SK-N-SH (cell line): Measurements from ENCODE around the gene GASK1A. TPM values are rescaled to one million over a fixed set of nuclear protein-coding genes. Genes with fewer than 3 reads are reported as not detected.

Source experiments
- CTCF ChIA-PET: fragments of 300-600, 350-600 bp; formaldehyde crosslinking; extraction: SDS; loops from one replicate; lab custom pipeline; 2021; lab: Yijun Ruan, JAX
- POLR2A ChIA-PET: fragments of 350-600 bp; sonication (Branson Sonifier 250); formaldehyde crosslinking; extraction: SDS; loops from one replicate; lab custom pipeline; 2020; ENCODE audit warnings: antibody characterized with exemption, inconsistent platforms; lab: Yijun Ruan, JAX
- DNase-seq: peaks from one replicate; pipeline ENCODE4 v3.0.0; 2012
- H2AFZ ChIP-seq: fragments of 200-600 bp; sonication (generic); 2 replicates; pipeline ENCODE4 v1.8.1; 2016; ENCODE audit warnings: antibody characterized with exemption, mild to moderate bottlenecking, low read depth
- H3F3A ChIP-seq: fragments of 200-600 bp; sonication (generic); replicated peaks from 2 replicates; pipeline ENCODE3; 2016; ENCODE audit warnings: antibody characterized with exemption, mild to moderate bottlenecking; ENCODE audit not compliant: insufficient read depth
- H3K27ac ChIP-seq, 2 experiments: fragments of 200-500 bp in 1 of 2; fragments of 200-600 bp in 1 of 2; sonication (Bioruptor generic) in 1 of 2; sonication (generic), shearing (Covaris generic) in 1 of 2; 2 replicates each; pipeline versions ENCODE4 v1.5.1 to v1.6.1; 2014 to 2016; ENCODE audit warnings: low read depth in 2 of 2, inconsistent platforms in 1 of 2, low read length in 1 of 2, mild to moderate bottlenecking in 1 of 2, mixed read lengths in 1 of 2
- H3K27me3 ChIP-seq: fragments of 200-600 bp; sonication (generic), shearing (Covaris generic); 2 replicates; pipeline ENCODE4 v1.6.1; 2016; ENCODE audit warnings: mixed run types; ENCODE audit not compliant: insufficient read depth
- H3K36me3 ChIP-seq, 2 experiments: fragments of 200-500 bp in 1 of 2; fragments of 200-600 bp in 1 of 2; sonication (Bioruptor generic) in 1 of 2; sonication (generic) in 1 of 2; replicated peaks in 1 of 2; 2 replicates each; pipeline versions ENCODE3 to v1.5.1; 2014 to 2016; ENCODE audit warnings: low read length in 1 of 2, mild to moderate bottlenecking in 1 of 2; ENCODE audit not compliant: insufficient read depth in 2 of 2, control insufficient read depth in 1 of 2
- H3K4me1 ChIP-seq, 2 experiments: fragments of 200-500 bp in 1 of 2; fragments of 200-600 bp in 1 of 2; sonication (Bioruptor generic) in 1 of 2; sonication (generic), shearing (Covaris generic) in 1 of 2; 2 replicates each; pipeline versions ENCODE4 v1.5.1 to v1.6.1; 2014 to 2016; ENCODE audit warnings: low read depth in 1 of 2, low read length in 1 of 2, mixed run types in 1 of 2; ENCODE audit not compliant: insufficient read depth in 2 of 2, control insufficient read depth in 1 of 2
- H3K4me2 ChIP-seq: fragments of 200-600 bp; sonication (generic), shearing (Covaris generic); 2 replicates; pipeline ENCODE4 v1.6.1; 2017; ENCODE audit warnings: mixed run types
- H3K4me3 ChIP-seq, 2 experiments: fragments of 200-500 bp in 1 of 2; fragments of 200-600 bp in 1 of 2; sonication (Bioruptor generic) in 1 of 2; sonication (generic), shearing (Covaris generic) in 1 of 2; 2 replicates each; pipeline versions ENCODE4 v1.5.1 to v1.8.1; 2014 to 2016; ENCODE audit warnings: low read depth in 2 of 2, inconsistent platforms in 1 of 2, low read length in 1 of 2, mild to moderate bottlenecking in 1 of 2, mixed read lengths in 1 of 2, moderate library complexity in 1 of 2
- H3K79me2 ChIP-seq: fragments of 200-600 bp; sonication (generic); 2 replicates; pipeline ENCODE4 v1.8.1; 2017; ENCODE audit warnings: mild to moderate bottlenecking; ENCODE audit not compliant: insufficient read depth
- H3K9ac ChIP-seq: fragments of 200-600 bp; sonication (generic); 2 replicates; pipeline ENCODE4 v1.6.1; 2017; ENCODE audit warnings: mixed run types
- H3K9me2 ChIP-seq: fragments of 200-600 bp; sonication (generic); 2 replicates; pipeline ENCODE4 v1.6.1; 2017; ENCODE audit warnings: mixed run types
- H3K9me3 ChIP-seq: fragments of 200-600 bp; sonication (generic); 2 replicates; pipeline ENCODE4 v1.6.1; 2017; ENCODE audit warnings: mixed run types, mild to moderate bottlenecking, moderate library complexity
- H4K20me1 ChIP-seq: fragments of 200-600 bp; sonication (generic); 2 replicates; pipeline ENCODE4 v1.6.1; 2017; ENCODE audit warnings: mild to moderate bottlenecking, mixed run types; ENCODE audit not compliant: insufficient read depth
- CHD2 ChIP-seq: fragments of 150-350 bp; IDR thresholded peaks from 2 replicates; pipeline ENCODE4 v1.6.1; 2018; ENCODE audit warnings: low read length; ENCODE audit not compliant: partially characterized antibody
- ELF1 ChIP-seq: IDR thresholded peaks from 2 replicates; pipeline ENCODE4 v1.4.0; 2012
- EP300 ChIP-seq, 2 experiments: IDR thresholded peaks; 2 replicates each; pipeline versions ENCODE4 v1.4.0 to v1.6.1; 2012; ENCODE audit warnings: borderline replicate concordance in 1 of 2, low read depth in 1 of 2, low read length in 1 of 2
- FOXJ3 ChIP-seq: sonication (generic); formaldehyde crosslinking; IDR thresholded peaks from 2 replicates; pipeline ENCODE4 v1.5.1; 2020; ENCODE audit warnings: mild to moderate bottlenecking, missing genetic modification reagents
- FOXM1 ChIP-seq: IDR thresholded peaks from 2 replicates; pipeline ENCODE4 v1.4.0; 2012; ENCODE audit warnings: low read depth, mild to moderate bottlenecking
- GABPA ChIP-seq: IDR thresholded peaks from 2 replicates; pipeline ENCODE4 v1.4.0; 2012; ENCODE audit warnings: low read depth, mild to moderate bottlenecking
- IRF3 ChIP-seq: fragments of 150-350 bp; IDR thresholded peaks from 2 replicates; pipeline ENCODE4 v1.6.1; 2016; ENCODE audit warnings: mild to moderate bottlenecking, low read depth, low read length
- MEF2A ChIP-seq: IDR thresholded peaks from 2 replicates; pipeline ENCODE4 v1.4.0; 2012; ENCODE audit warnings: low read depth, borderline replicate concordance
- MXI1 ChIP-seq: IDR thresholded peaks from 2 replicates; pipeline ENCODE4 v1.6.1; 2012; ENCODE audit warnings: mild to moderate bottlenecking, low read depth, low read length, improper control_type of control experiment
- NFIC ChIP-seq: IDR thresholded peaks from 2 replicates; pipeline ENCODE4 v1.4.0; 2012; ENCODE audit warnings: borderline replicate concordance
- NRF1 ChIP-seq: IDR thresholded peaks from 2 replicates; pipeline ENCODE4 v1.6.1; 2012; ENCODE audit warnings: low read depth, mild to moderate bottlenecking, low read length
- RAD21 ChIP-seq: IDR thresholded peaks from 2 replicates; pipeline ENCODE4 v1.6.1; 2012; ENCODE audit warnings: mild to moderate bottlenecking, low read length
- RFX5 ChIP-seq: IDR thresholded peaks from 2 replicates; pipeline ENCODE4 v1.6.1; 2012; ENCODE audit warnings: mild to moderate bottlenecking, improper control_type of control experiment, low read length
- RXRA ChIP-seq: IDR thresholded peaks from 2 replicates; pipeline ENCODE4 v1.4.0; 2012; ENCODE audit warnings: low read depth, mild to moderate bottlenecking, borderline replicate concordance
- SMC3 ChIP-seq: IDR thresholded peaks from 2 replicates; pipeline ENCODE4 v1.6.1; 2012; ENCODE audit warnings: low read depth, low read length, improper control_type of control experiment
- TCF12 ChIP-seq: IDR thresholded peaks from 2 replicates; pipeline ENCODE4 v1.4.0; 2012
- USF1 ChIP-seq: IDR thresholded peaks from 2 replicates; pipeline ENCODE4 v1.4.0; 2012; ENCODE audit warnings: low read depth, borderline replicate concordance
- USF2 ChIP-seq: fragments of 150-350 bp; IDR thresholded peaks from 2 replicates; pipeline ENCODE4 v1.6.1; 2017; ENCODE audit warnings: antibody characterized with exemption, low read length, low read depth, borderline replicate concordance
- YY1 ChIP-seq: IDR thresholded peaks from 2 replicates; pipeline ENCODE4 v1.4.0; 2012; ENCODE audit warnings: low read depth, mild to moderate bottlenecking
- ZBTB33 ChIP-seq: IDR thresholded peaks from 2 replicates; pipeline ENCODE4 v1.4.0; 2012; ENCODE audit warnings: low read depth, borderline replicate concordance
- WGBS: methylation state at CpG from one replicate; pipeline ENCODE4 v1.1.6; 2017; ENCODE audit warnings: low lambda C conversion rate; 5-methylcytosine and 5-hydroxymethylcytosine counted together
- polyA plus RNA-seq, 3 experiments: library from polyadenylated mRNA; depleted of rRNA; stranded (reverse); fragments of >200 nt; gene quantifications; 2 replicates each; pipeline ENCODE4 v1.2.3, GENCODE V29; 2012
- TF ChIP-seq, protein P1 (sequence below): IDR thresholded peaks from 2 replicates; pipeline ENCODE4 v1.4.0; 2012; ENCODE audit warnings: low read depth

The GASK1A gene
- polyA plus RNA-seq, 1 of the 3 experiments (the other 2 are of a cell fraction), result not detected

GRCh38 chr3:43054754-43055153 is 75.6 kb downstream of the GASK1A start:
- no peaks in the 10 kb centered on the region for H3K36me3 ChIP-seq
- POLR2A ChIA-PET, result no interaction called here
- no peak for DNase-seq
- no peaks in the 10 kb centered on the region for H3F3A ChIP-seq
- H3K9ac ChIP-seq, result no peak overlapping the region
- no peak for TF ChIP-seq MEF2A
- no peak for TF ChIP-seq NRF1
- no peak for TF ChIP-seq TCF12
- TF ChIP-seq, protein P1, sequence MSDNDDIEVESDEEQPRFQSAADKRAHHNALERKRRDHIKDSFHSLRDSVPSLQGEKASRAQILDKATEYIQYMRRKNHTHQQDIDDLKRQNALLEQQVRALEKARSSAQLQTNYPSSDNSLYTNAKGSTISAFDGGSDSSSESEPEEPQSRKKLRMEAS, result no peak
- TF ChIP-seq NFIC, result no peak
- TF ChIP-seq CHD2, result no peak
- TF ChIP-seq USF2, result no peak
- no peak for TF ChIP-seq YY1
- TF ChIP-seq FOXJ3 (CRISPR knock-in tag), result no peak
- WGBS, result 22% methylated on average over 2 of the region's 5 CpGs
- H3K27me3 ChIP-seq, result no peaks in the 10 kb centered on the region
- no peak overlapping the region for H2AFZ ChIP-seq
- no peak overlapping the region for H3K4me3 ChIP-seq
- H3K9me3 ChIP-seq, result no peaks in the 10 kb centered on the region
- no peak overlapping the region for H3K27ac ChIP-seq
- H4K20me1 ChIP-seq, result no peaks in the 10 kb centered on the region
- CTCF ChIA-PET, result interaction anchor here (1.3 kb wide), 1 partner anchor 93 kb away, joined by 3 read pairs; no protein-coding TSS in a partner anchor
- H3K9me2 ChIP-seq, result no peaks in the 10 kb centered on the region
- H3K4me1 ChIP-seq, result no peaks in the 10 kb centered on the region; a peak in 1 of 4 replicates
- H3K79me2 ChIP-seq, result no peaks in the 10 kb centered on the region
- no peak overlapping the region for H3K4me2 ChIP-seq

DNA sequence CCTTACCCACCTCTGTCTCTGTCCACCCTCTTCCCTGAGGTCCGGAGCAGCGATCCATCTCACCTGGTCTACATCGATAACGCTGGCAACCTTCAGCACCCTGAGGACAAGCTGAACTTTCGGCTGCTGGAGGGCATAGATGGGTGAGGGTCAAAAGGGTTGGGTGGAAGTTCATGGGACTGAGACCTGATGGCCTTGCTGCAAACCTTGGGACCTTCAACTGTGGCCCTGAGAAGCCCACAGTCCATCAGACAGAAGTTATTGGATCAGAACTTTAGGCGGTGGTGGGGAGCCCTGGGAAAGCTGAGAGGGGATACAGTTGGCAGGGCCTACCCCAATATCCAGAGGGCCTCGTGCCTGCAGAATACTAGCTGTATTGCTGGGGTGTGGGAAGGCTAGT is 76.3 kb downstream of the GASK1A start:
- DNase-seq, result no peak
- Histone ChIP-seq H3K79me2 (no peaks in the 10 kb centered on the region), H3K27me3 (no peaks in the 10 kb centered on the region), H3K4me2 (no peak overlapping the region), H3K9me3 (no peaks in the 10 kb centered on the region), H3K36me3 (no peaks in the 10 kb centered on the region), H2AFZ (no peak overlapping the region), H4K20me1 (no peaks in the 10 kb centered on the region), H3K4me3 (no peak overlapping the region), H3K27ac (no peak overlapping the region), H3K4me1 (no peaks in the 10 kb centered on the region; a peak in 1 of 4 replicates), H3F3A (no peaks in the 10 kb centered on the region), H3K9me2 (no peaks in the 10 kb centered on the region), H3K9ac (no peak overlapping the region)
- CTCF ChIA-PET, result no interaction called here
- POLR2A ChIA-PET, result no interaction called here
- 45% methylated on average over 2 of the region's 7 CpGs for WGBS
- no peak for TF ChIP-seq IRF3
- no peak for TF ChIP-seq MXI1
- no peak for TF ChIP-seq ZBTB33
- TF ChIP-seq RAD21, result no peak
- TF ChIP-seq FOXM1, result no peak
- no peak for TF ChIP-seq GABPA
- TF ChIP-seq EP300 (IDR thresholded peaks at IDR 0.05; ENCODE audit: borderline replicate concordance in 1 of 2, low read depth in 1 of 2, low read length in 1 of 2), result no peak
- TF ChIP-seq ELF1, result no peak
- TF ChIP-seq CHD2, result no peak
- TF ChIP-seq RXRA, result no peak
- TF ChIP-seq USF1, result no peak
- TF ChIP-seq FOXJ3 (CRISPR knock-in tag), result no peak
- no peak for TF ChIP-seq MEF2A
- no peak for TF ChIP-seq SMC3
- no peak for TF ChIP-seq RFX5
- TF ChIP-seq USF2, result no peak
